ENCODE data around the gene GAS2L1. TPM values are rescaled to one million over a fixed set of nuclear protein-coding genes. Genes with fewer than 3 reads are reported as not detected.

Gene GAS2L1
- total RNA-seq, 2 donors from 2014 or later: 15.8 to 19.2 TPM

- Histone ChIP-seq H3K4me1 (no peaks in the 10 kb centered on the region), H3K4me3 (no peak overlapping the region), H3K9me3 (no peaks in the 10 kb centered on the region), H3K27me3 (no peaks in the 10 kb centered on the region), H3K27ac (no peak overlapping the region), H3K36me3 (replicated peaks in 1 of 2; ENCODE audit: insufficient read depth in 1 of 2, low read depth in 2 of 2) (peaks cover 8 to 43% of the 10 kb centered on the region in 2 donors)
- TF ChIP-seq CTCF (IDR thresholded peaks at IDR 0.05): no peak
- TF ChIP-seq POLR2A (IDR thresholded peaks at IDR 0.05): no peak
- DNase-seq (no peak), ATAC-seq (no peak)
- WGBS, 2 donors: 93 to 100% methylated on average over 1 to 7 of the region's 7 CpGs
- intact Hi-C loops (cut with DNase I): no loop called here
Measured at GRCh38 chr22:29334148-29334547, 27.7 kb downstream of the GAS2L1 start.

GRCh38 chr22:29334696-29335344, 28.4 kb downstream of the GAS2L1 start:
- Histone ChIP-seq H3K27me3 (no peaks in the 10 kb centered on the region), H3K36me3 (replicated peaks in 1 of 2; ENCODE audit: insufficient read depth in 1 of 2, low read depth in 2 of 2) (peaks cover 8 to 37% of the 10 kb centered on the region in 2 donors), H3K9me3 (no peaks in the 10 kb centered on the region), H3K4me3 (no peak overlapping the region), H3K27ac (no peak overlapping the region), H3K4me1 (no peaks in the 10 kb centered on the region)
- no peak for ATAC-seq
- DNase-seq: no peak
- 83 to 84% methylated on average over 7 to 12 of the region's 12 CpGs for WGBS, 2 donors
- intact Hi-C loops (cut with DNase I): no loop called here
- TF ChIP-seq CTCF (IDR thresholded peaks at IDR 0.05) (no peak), POLR2A (IDR thresholded peaks at IDR 0.05) (no peak)

- DNase-seq (no peak), ATAC-seq (no peak)
- no peak overlapping the region for H3K4me3 ChIP-seq
- no peaks in the 10 kb centered on the region for H3K9me3 ChIP-seq
- WGBS, 2 donors: 91 to 93% methylated on average over 11 of the region's 11 CpGs
- no peak for TF ChIP-seq POLR2A (IDR thresholded peaks at IDR 0.05)
- no peak for TF ChIP-seq CTCF (IDR thresholded peaks at IDR 0.05)
- no peak overlapping the region for H3K27ac ChIP-seq
- no peaks in the 10 kb centered on the region for H3K4me1 ChIP-seq
- intact Hi-C loops (cut with DNase I): no loop called here
- peaks cover 8 to 33% of the 10 kb centered on the region in 2 donors for H3K36me3 ChIP-seq (replicated peaks in 1 of 2; ENCODE audit: insufficient read depth in 1 of 2, low read depth in 2 of 2)
- H3K27me3 ChIP-seq: no peaks in the 10 kb centered on the region
Measured at GRCh38 chr22:29335656-29336055, 29.2 kb downstream of the GAS2L1 start.

- intact Hi-C loops (cut with DNase I): no loop called here
- peaks cover 12% of the 10 kb centered on the region for H3K4me1 ChIP-seq
- H3K27ac ChIP-seq: no peak overlapping the region
- ATAC-seq (no peak), DNase-seq (no peak)
- H3K36me3 ChIP-seq (replicated peaks in 1 of 2; ENCODE audit: insufficient read depth in 1 of 2, low read depth in 2 of 2): peaks cover 8 to 34% of the 10 kb centered on the region in 2 donors
- no peaks in the 10 kb centered on the region for H3K9me3 ChIP-seq
- TF ChIP-seq CTCF (IDR thresholded peaks at IDR 0.05): no peak
- TF ChIP-seq POLR2A (IDR thresholded peaks at IDR 0.05): no peak
- no peak overlapping the region for H3K4me3 ChIP-seq
- no peaks in the 10 kb centered on the region for H3K27me3 ChIP-seq
- 79 to 91% methylated on average over 9 to 14 of the region's 14 CpGs for WGBS, 2 donors
Measured at GRCh38 chr22:29336751-29337490, 30.5 kb downstream of the GAS2L1 start.

Measured in body of pancreas (tissue), 4 donors.